Measurements from ENCODE around the gene GALC. TPM values are rescaled to one million over a fixed set of nuclear protein-coding genes. Genes with fewer than 3 reads are reported as not detected.

Gene GALC
- 10 to 100 TPM; 11.3 to 22.8 (median 15.2) TPM for total RNA-seq
- polyA plus RNA-seq, result 1 to 10 TPM; 3.0 to 9.9 (median 5.8) TPM

DNA sequence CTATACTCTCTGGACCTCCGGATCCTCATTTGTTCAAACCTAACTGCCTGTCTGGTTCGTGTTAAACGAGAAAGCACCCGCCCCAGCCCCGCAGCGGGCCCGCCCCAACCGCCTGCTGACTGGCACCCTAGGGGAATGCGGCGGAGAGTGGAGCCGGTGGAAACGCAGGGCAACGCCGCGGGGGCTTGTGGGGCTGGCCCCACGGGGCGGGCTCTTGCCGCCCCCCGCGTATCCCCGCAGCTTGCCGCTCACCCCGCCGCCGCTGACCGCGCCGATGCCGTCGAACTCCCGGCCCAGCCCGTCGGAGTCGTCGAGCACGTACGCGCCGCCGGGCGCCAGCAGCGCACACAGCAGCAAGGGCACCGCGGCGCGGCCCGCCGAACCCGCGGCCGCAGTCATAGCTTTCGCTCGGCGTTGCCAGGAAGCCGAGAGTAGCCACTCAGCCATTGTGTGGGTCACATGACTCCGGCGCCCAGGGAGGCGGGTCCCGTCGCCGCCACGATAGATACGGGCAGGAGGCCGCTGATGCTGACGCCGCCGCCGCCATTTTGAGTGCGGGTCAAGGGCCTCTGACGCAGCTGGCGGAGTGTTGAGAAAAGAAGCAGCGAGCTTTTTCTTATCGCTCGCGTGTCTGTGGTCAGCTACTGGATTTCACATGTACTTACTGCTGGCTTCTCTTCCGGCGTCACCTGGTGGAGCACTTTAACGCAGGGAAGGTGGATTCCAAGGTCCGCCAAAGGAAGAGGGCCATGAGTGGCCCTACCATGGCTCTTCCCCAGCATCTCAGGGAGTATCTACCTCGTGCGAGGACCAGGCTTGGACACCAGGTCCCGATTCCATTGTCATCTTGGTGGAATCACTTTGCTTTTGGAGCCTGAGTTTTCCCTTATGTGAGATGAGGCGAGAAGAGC is at the start of gene GALC:
Gene GALC, minus strand, starts transcription at position 465 of the 911 bp plus-strand sequence. Its CDS starts 18 bp downstream, at position 447.
- intact Hi-C loops (cut with DNase I), result loop anchor here (5.0 kb wide), 2 partner anchors 394 to 559 kb away; partner anchors contain the start of gene SPATA7
- H3K27ac ChIP-seq, result peak within 1 kb of the TSS; percentile 91 to 98 (median 94)
- DNase-seq, result peak; percentile 97
- peak within 1 kb of the TSS; percentile 69 to 86 (median 84) for H3K4me3 ChIP-seq
- no peaks in the 10 kb centered on the region for H3K36me3 ChIP-seq
- peaks cover 0 to 18% (median 8%) of the 10 kb centered on the region in 4 donors for H3K4me1 ChIP-seq
- 3% methylated on average over 83 of the region's 83 CpGs for whole genome bisulfite sequencing, 2 donors
- TF ChIP-seq POLR2A (IDR thresholded peaks at IDR 0.05), result no peak
- TF ChIP-seq POLR2AphosphoS5 (IDR thresholded peaks at IDR 0.05), result peak in 3 of 4 donors; percentile 54 to 66 (median 65)
- TF ChIP-seq, protein P1, sequence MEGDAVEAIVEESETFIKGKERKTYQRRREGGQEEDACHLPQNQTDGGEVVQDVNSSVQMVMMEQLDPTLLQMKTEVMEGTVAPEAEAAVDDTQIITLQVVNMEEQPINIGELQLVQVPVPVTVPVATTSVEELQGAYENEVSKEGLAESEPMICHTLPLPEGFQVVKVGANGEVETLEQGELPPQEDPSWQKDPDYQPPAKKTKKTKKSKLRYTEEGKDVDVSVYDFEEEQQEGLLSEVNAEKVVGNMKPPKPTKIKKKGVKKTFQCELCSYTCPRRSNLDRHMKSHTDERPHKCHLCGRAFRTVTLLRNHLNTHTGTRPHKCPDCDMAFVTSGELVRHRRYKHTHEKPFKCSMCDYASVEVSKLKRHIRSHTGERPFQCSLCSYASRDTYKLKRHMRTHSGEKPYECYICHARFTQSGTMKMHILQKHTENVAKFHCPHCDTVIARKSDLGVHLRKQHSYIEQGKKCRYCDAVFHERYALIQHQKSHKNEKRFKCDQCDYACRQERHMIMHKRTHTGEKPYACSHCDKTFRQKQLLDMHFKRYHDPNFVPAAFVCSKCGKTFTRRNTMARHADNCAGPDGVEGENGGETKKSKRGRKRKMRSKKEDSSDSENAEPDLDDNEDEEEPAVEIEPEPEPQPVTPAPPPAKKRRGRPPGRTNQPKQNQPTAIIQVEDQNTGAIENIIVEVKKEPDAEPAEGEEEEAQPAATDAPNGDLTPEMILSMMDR (IDR thresholded peaks at IDR 0.05), result no peak
- no peak for TF ChIP-seq EP300 (IDR thresholded peaks at IDR 0.05)
- no peaks in the 10 kb centered on the region for H3K27me3 ChIP-seq
- no peaks in the 10 kb centered on the region for H3K9me3 ChIP-seq

DNA sequence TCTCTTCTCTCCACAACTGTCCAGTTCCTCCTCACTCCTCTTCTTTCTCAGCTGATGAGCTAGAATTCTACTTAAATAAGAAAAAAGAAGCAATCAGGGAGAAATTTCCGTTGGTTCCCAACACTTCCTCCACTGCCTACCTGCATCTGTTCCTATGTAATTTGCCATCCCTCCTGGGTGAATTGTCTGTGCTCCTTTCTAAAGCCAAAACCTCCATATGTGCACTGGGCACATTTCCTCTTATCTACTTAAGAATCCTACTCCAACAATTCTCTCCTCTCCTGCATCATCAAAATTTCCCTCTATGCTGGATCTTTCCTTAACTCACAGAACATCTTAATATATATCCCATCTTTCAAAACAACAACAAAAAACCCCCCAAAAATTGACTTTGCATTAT is 47.2 kb upstream of the GALC start:
- intact Hi-C loops (cut with DNase I), result no loop called here
- no peak overlapping the region for H3K4me3 ChIP-seq
- H3K4me1 ChIP-seq, result no peaks in the 10 kb centered on the region
- no peak for DNase-seq
- TF ChIP-seq POLR2AphosphoS5 (IDR thresholded peaks at IDR 0.05), result no peak
- TF ChIP-seq POLR2A (IDR thresholded peaks at IDR 0.05), result no peak
- no peak for TF ChIP-seq EP300 (IDR thresholded peaks at IDR 0.05)
- TF ChIP-seq, protein P1 (IDR thresholded peaks at IDR 0.05), result no peak
- 70 to 91% methylated on average over 1 of the region's 1 CpG for WGBS, 2 donors
- H3K36me3 ChIP-seq, result no peaks in the 10 kb centered on the region
- no peak overlapping the region for H3K27ac ChIP-seq
- no peaks in the 10 kb centered on the region for H3K9me3 ChIP-seq
- H3K27me3 ChIP-seq, result no peaks in the 10 kb centered on the region

- Histone ChIP-seq H3K36me3 (no peaks in the 10 kb centered on the region), H3K27me3 (no peaks in the 10 kb centered on the region), H3K27ac (no peak overlapping the region), H3K4me3 (no peak overlapping the region), H3K9me3 (no peaks in the 10 kb centered on the region), H3K4me1 (no peaks in the 10 kb centered on the region)
- intact Hi-C loops (cut with DNase I), result no loop called here
- 81 to 82% methylated on average over 3 of the region's 3 CpGs for WGBS, 2 donors
- DNase-seq, result no peak
- TF ChIP-seq POLR2AphosphoS5 (IDR thresholded peaks at IDR 0.05), result no peak
- no peak for TF ChIP-seq POLR2A (IDR thresholded peaks at IDR 0.05)
- no peak for TF ChIP-seq EP300 (IDR thresholded peaks at IDR 0.05)
- TF ChIP-seq, protein P1 (IDR thresholded peaks at IDR 0.05), result no peak
Observed at GRCh38 chr14:88039197-88039596, 46.2 kb upstream of the GALC start.

DNA sequence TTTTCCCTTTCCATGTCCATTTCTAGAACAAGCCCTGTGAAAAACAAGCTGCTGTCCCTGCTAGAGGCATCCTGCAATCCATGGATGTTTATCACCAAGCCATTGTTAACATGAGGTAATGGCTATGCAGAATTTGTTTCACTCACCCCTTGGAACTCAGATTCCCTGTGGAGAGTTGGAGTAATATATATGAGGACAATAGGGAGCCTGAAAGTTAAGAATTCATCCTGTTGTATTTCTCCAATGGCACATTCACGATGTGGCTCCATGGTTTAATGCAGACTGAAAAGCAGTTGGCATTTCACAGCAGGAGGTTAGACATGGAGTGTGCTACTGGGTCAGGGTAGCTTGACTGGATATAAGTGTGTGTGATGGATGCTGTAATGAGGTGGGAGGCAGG is 44.3 kb upstream of the GALC start:
- intact Hi-C loops (cut with DNase I), result no loop called here
- Histone ChIP-seq H3K4me3 (no peak overlapping the region), H3K36me3 (no peaks in the 10 kb centered on the region), H3K27me3 (no peaks in the 10 kb centered on the region), H3K27ac (no peak overlapping the region), H3K4me1 (no peaks in the 10 kb centered on the region), H3K9me3 (no peaks in the 10 kb centered on the region)
- WGBS, 2 donors, result 86 to 88% methylated on average over 1 of the region's 1 CpG
- no peak for DNase-seq
- TF ChIP-seq, protein P1 (IDR thresholded peaks at IDR 0.05), result no peak
- no peak for TF ChIP-seq POLR2A (IDR thresholded peaks at IDR 0.05)
- no peak for TF ChIP-seq POLR2AphosphoS5 (IDR thresholded peaks at IDR 0.05)
- no peak for TF ChIP-seq EP300 (IDR thresholded peaks at IDR 0.05)

Measured in sigmoid colon (tissue), 7 donors.